Type B pancreatic cell (in vitro differentiated cells): Measurements from ENCODE around the gene KRTAP9-2. TPM values are rescaled to one million over a fixed set of nuclear protein-coding genes. Genes with fewer than 3 reads are reported as not detected.

Experiments
- DNase-seq: peaks from one replicate; pipeline ENCODE4 v3.0.0; 2021; ENCODE audit warnings: mixed read lengths; ENCODE audit not compliant: unreplicated experiment; ENCODE audit errors: extremely low spot score
- H3K27ac Mint-ChIP-seq: 2 replicates; pipeline ENCODE4 v1.8.0; 2021; ENCODE audit warnings: mild to moderate bottlenecking, mixed read lengths
- H3K27me3 Mint-ChIP-seq: 2 replicates; pipeline ENCODE4 v1.8.0; 2021; ENCODE audit warnings: mixed read lengths
- H3K36me3 Mint-ChIP-seq: 2 replicates; pipeline ENCODE4 v1.8.0; 2021; ENCODE audit warnings: mixed read lengths
- H3K4me1 Mint-ChIP-seq: one replicate; pipeline ENCODE4 v1.8.0; 2021; ENCODE audit warnings: mixed read lengths; ENCODE audit not compliant: unreplicated experiment
- H3K4me3 Mint-ChIP-seq: 2 replicates; pipeline ENCODE4 v1.8.0; 2021; ENCODE audit warnings: mild to moderate bottlenecking, mixed read lengths
- H3K9me3 Mint-ChIP-seq: 2 replicates; pipeline ENCODE4 v1.8.0; 2021; ENCODE audit warnings: mixed read lengths
- total RNA-seq: library from RNA; stranded (reverse); gene quantifications from 2 replicates; pipeline ENCODE4 v1.2.1, GENCODE V29; 2021; ENCODE audit warnings: low replicate concordance
- TF ChIP-seq, protein P1 (sequence below): fragments of 200-600 bp; sonication (generic); conservative IDR thresholded peaks from 2 replicates; pipeline ENCODE4 v1.5.0; 2021; ENCODE audit warnings: antibody characterized with exemption, mild to moderate bottlenecking

Gene KRTAP9-2
- total RNA-seq, 1 donor from 2014 or later, result not detected

DNA sequence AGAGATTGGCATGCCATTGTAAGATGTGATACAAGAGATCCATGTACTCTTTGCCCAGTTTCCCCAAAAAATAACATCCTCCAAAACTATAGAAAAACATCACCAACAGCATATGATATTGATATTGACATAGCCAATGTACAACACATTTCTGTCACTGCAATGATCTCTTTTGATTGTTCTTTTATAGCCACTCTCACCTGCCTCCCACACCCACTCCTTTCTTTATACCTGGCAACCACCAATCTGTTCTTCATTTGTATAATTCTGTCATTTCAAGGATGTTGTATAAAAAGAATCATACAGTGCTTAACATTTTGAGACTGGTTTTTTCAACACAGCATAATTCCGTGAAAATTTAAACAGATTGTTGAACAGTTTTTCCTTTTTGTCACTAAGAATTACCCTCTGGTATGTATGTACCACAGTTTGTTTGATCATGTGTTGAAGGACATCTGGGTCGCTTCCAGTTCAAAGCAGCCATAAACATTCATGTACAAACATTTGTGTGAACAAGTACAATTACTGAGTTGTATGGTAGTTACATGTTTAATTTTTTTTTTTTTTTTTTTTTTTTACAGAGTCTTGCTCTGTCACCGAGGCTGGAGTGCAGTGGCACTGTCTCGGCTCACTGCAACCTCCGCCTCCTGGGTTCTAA is 26.9 kb upstream of the KRTAP9-2 start:
- TF ChIP-seq, protein P1, sequence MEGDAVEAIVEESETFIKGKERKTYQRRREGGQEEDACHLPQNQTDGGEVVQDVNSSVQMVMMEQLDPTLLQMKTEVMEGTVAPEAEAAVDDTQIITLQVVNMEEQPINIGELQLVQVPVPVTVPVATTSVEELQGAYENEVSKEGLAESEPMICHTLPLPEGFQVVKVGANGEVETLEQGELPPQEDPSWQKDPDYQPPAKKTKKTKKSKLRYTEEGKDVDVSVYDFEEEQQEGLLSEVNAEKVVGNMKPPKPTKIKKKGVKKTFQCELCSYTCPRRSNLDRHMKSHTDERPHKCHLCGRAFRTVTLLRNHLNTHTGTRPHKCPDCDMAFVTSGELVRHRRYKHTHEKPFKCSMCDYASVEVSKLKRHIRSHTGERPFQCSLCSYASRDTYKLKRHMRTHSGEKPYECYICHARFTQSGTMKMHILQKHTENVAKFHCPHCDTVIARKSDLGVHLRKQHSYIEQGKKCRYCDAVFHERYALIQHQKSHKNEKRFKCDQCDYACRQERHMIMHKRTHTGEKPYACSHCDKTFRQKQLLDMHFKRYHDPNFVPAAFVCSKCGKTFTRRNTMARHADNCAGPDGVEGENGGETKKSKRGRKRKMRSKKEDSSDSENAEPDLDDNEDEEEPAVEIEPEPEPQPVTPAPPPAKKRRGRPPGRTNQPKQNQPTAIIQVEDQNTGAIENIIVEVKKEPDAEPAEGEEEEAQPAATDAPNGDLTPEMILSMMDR, result no peak
- no peaks in the 10 kb centered on the region for H3K36me3 Mint-ChIP-seq
- DNase-seq, result no peak
- H3K9me3 Mint-ChIP-seq, result no peaks in the 10 kb centered on the region
- no peak overlapping the region for H3K4me3 Mint-ChIP-seq
- H3K27me3 Mint-ChIP-seq, result no peaks in the 10 kb centered on the region
- H3K4me1 Mint-ChIP-seq, result no peaks in the 10 kb centered on the region
- H3K27ac Mint-ChIP-seq, result no peak overlapping the region

DNA sequence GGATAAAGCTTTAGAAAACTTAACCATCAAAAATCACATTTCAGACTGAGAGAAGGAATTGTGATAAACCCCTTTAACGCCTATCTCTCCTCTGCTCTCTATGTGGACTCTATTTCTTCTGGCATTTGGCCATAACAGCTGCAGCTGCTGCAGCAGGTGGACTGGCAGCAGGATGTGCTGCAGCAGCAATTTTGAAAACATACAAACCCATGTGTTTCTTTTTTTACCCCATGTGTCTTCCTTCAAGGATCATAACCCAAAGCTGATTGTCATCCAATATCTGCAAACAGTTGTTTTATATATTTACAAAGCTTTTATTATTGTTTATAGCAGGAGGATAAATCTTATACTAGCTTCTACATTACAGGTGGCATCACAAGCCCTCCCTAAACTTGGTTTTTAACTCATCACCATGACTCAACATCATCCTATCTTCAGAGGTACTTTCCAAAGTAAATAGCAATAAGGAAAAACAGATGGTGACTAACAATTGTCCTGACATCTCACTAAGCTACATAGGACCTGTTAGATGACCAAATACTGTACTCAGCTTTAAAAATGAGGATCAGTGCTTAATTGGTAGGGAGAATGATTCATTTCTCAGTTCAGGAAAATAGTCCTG is 14.5 kb upstream of the KRTAP9-2 start:
- Mint-ChIP-seq H3K27ac (no peak overlapping the region), H3K4me1 (peaks cover 3% of the 10 kb centered on the region), H3K36me3 (no peaks in the 10 kb centered on the region), H3K27me3 (peaks cover 5% of the 10 kb centered on the region), H3K4me3 (no peak overlapping the region), H3K9me3 (peaks cover 9% of the 10 kb centered on the region)
- no peak for DNase-seq
- TF ChIP-seq, protein P1, result no peak

DNA sequence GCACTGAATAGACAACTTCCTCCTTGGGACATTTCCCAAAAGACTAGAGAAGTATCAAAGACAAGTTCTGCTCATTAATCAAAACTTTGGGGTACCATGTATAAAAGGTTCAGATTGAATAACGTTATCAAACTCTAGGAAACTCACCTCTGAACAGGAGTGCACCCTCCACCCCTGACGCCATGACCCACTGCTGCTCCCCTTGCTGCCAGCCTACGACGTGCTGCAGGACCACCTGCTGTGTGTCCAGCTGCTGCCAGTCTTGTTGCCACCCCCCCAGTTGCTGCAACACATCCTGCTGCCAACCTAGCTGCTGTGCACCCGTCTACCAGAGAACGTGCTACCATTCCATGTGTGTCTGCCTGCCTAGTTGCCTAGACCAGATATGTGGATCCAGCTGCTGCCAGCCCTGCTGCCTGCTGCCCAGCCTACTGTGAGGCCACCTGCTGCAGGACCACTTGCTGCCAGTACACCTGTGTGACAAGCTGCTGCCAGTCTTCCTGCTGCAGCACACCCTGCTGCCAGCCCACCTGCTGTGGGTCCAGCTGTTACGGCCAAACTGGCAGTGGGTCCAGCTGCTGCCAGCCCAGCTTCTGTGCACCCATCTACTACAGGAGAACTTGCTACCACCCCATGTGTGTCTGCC is 13.8 kb upstream of the KRTAP9-2 start:
- no peaks in the 10 kb centered on the region for H3K36me3 Mint-ChIP-seq
- peaks cover 10% of the 10 kb centered on the region for H3K27me3 Mint-ChIP-seq
- TF ChIP-seq, protein P1, result no peak
- H3K9me3 Mint-ChIP-seq, result peaks cover 8% of the 10 kb centered on the region
- H3K4me1 Mint-ChIP-seq, result peaks cover 3% of the 10 kb centered on the region
- H3K27ac Mint-ChIP-seq, result no peak overlapping the region
- no peak overlapping the region for H3K4me3 Mint-ChIP-seq
- DNase-seq, result no peak

DNA sequence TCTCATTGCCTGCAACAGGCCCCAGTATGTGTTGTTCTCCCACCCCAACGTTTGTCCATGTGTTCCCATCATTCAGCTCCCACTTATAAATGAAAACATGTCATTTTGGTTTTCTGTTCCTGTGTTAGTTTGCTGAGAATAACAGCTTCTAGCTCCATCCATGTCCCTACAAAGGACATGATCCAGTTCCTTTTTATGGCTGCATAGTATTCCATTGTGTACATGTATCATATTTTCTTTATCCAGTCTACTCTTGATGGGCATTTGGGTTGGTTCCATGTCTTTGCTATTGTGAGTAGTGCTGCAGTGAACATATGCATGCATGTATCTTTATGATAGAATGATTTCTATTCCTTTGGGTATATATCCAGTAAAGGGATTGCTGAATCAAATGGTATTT is 10.8 kb upstream of the KRTAP9-2 start:
- no peak for DNase-seq
- Mint-ChIP-seq H3K9me3 (no peaks in the 10 kb centered on the region), H3K36me3 (no peaks in the 10 kb centered on the region), H3K27ac (no peak overlapping the region), H3K27me3 (peaks cover 15% of the 10 kb centered on the region), H3K4me3 (no peak overlapping the region), H3K4me1 (peaks cover 3% of the 10 kb centered on the region)
- TF ChIP-seq, protein P1, result no peak

DNA sequence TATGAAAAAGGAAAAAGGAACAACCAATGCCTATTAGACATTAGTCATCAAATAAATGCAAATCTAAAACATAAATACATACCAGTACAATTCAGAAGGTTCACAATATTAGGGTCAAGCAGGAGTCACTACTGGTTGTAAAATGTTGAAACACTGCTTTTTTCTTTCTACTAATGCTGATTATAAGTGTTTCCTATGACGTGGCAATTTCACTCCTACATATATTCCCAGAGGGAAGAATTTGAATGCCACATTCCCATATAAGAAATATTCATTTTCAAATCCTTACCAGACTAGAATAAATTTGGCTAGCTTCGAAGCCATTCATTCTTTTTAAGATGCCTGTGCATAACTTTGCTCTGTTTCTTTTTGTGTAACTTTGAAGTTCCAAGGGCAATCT is 2.6 kb upstream of the KRTAP9-2 start:
- Mint-ChIP-seq H3K4me3 (no peak overlapping the region), H3K9me3 (no peaks in the 10 kb centered on the region), H3K27me3 (peaks cover 19% of the 10 kb centered on the region), H3K27ac (no peak overlapping the region), H3K4me1 (no peaks in the 10 kb centered on the region), H3K36me3 (no peaks in the 10 kb centered on the region)
- DNase-seq, result no peak
- TF ChIP-seq, protein P1, result no peak
